Uterus (tissue), 2 donors: ENCODE data around the gene FBXL19.

Source experiments
- POLR2A ChIP-seq, 2 donors: fragments of 450-650 bp; IDR thresholded peaks; one replicate each; pipeline ENCODE4 v1.6.1; 2016; ENCODE audit warnings: antibody characterized with exemption in 2 of 2, mild to moderate bottlenecking in 1 of 2, moderate library complexity in 1 of 2
- TF ChIP-seq, protein P1 (sequence below), 4 experiments: fragments of 200-600 bp in 2 of 4; fragments of 450-650 bp in 2 of 4; sonication (generic) in 2 of 4; IDR thresholded peaks; one replicate each; pipeline ENCODE4 v1.5.1; 2016 to 2019; ENCODE audit warnings: antibody characterized with exemption in 4 of 4, mild to moderate bottlenecking in 2 of 4, moderate library complexity in 1 of 4

DNA sequence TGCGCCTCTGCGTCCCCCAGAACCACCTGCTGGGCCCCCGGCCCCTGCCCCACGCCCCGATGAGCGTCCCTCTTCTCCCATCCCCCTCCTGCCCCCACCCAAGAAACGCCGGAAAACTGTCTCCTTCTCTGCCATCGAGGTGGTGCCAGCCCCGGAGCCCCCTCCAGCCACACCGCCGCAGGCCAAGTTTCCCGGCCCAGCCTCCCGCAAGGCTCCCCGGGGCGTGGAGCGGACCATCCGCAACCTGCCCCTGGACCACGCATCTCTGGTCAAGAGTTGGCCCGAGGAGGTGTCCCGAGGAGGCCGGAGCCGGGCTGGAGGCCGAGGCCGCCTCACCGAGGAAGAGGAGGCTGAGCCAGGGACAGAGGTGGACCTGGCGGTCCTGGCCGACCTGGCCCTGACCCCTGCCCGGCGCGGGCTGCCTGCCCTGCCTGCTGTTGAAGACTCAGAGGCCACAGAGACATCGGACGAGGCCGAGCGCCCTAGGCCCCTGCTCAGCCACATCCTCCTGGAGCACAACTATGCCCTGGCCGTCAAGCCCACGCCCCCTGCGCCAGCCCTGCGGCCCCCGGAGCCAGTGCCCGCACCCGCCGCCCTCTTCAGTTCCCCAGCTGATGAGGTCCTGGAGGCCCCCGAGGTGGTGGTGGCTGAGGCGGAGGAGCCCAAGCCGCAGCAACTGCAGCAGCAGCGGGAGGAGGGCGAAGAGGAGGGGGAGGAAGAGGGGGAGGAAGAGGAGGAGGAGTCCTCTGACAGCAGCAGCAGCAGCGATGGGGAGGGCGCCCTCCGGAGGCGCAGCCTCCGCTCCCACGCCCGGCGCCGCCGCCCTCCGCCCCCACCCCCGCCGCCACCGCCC is 56.0 kb downstream of the FBXL19 start:
- TF ChIP-seq POLR2A (IDR thresholded peaks at IDR 0.05) = no peak
- TF ChIP-seq, protein P1, sequence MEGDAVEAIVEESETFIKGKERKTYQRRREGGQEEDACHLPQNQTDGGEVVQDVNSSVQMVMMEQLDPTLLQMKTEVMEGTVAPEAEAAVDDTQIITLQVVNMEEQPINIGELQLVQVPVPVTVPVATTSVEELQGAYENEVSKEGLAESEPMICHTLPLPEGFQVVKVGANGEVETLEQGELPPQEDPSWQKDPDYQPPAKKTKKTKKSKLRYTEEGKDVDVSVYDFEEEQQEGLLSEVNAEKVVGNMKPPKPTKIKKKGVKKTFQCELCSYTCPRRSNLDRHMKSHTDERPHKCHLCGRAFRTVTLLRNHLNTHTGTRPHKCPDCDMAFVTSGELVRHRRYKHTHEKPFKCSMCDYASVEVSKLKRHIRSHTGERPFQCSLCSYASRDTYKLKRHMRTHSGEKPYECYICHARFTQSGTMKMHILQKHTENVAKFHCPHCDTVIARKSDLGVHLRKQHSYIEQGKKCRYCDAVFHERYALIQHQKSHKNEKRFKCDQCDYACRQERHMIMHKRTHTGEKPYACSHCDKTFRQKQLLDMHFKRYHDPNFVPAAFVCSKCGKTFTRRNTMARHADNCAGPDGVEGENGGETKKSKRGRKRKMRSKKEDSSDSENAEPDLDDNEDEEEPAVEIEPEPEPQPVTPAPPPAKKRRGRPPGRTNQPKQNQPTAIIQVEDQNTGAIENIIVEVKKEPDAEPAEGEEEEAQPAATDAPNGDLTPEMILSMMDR (IDR thresholded peaks at IDR 0.05) = no peak
